OCI-LY3 (cell line): ENCODE results near the gene EGFLAM.

Experiments used
- H2AFZ ChIP-seq: fragments of 200-600, 300-600 bp; shearing (Covaris generic); 2 replicates; pipeline ENCODE4 v1.6.0; 2014; ENCODE audit warnings: antibody characterized with exemption, low read depth, low read length
- H3K27ac ChIP-seq: fragments of 200-600, 300-600 bp; sonication (generic); 2 replicates; pipeline ENCODE4 v1.5.1; 2014; ENCODE audit warnings: mild to moderate bottlenecking, low read length, moderate library complexity, mixed read lengths
- H3K27me3 ChIP-seq: fragments of 200-600, 300-600 bp; sonication (generic); 2 replicates; pipeline ENCODE4 v1.6.1; 2014; ENCODE audit warnings: low read depth, low read length, mixed read lengths
- H3K36me3 ChIP-seq: fragments of 200-600, 300-600 bp; sonication (generic); replicated peaks from 2 replicates; pipeline ENCODE3; 2014; ENCODE audit warnings: low read depth, low read length, mixed read lengths
- H3K4me1 ChIP-seq: fragments of 300-600, 200-600 bp; sonication (generic); 2 replicates; pipeline ENCODE4 v1.6.1; 2014; ENCODE audit warnings: low read length, mixed read lengths
- H3K4me2 ChIP-seq: fragments of 200-600, 300-600 bp; sonication (generic); 2 replicates; pipeline ENCODE4 v1.6.1; 2014; ENCODE audit warnings: low read length, mixed read lengths
- H3K4me3 ChIP-seq: fragments of 300-600, 200-600 bp; sonication (generic); 2 replicates; pipeline ENCODE4 v1.5.1; 2014; ENCODE audit warnings: antibody characterized with exemption, mild to moderate bottlenecking, low read length, moderate library complexity
- H3K79me2 ChIP-seq: fragments of 300-600, 200-600 bp; shearing (Covaris generic); 2 replicates; pipeline ENCODE4 v1.6.1; 2014; ENCODE audit warnings: mild to moderate bottlenecking, low read length, mixed read lengths
- H3K9ac ChIP-seq: fragments of 300-600, 200-600 bp; shearing (Covaris generic); 2 replicates; pipeline ENCODE4 v1.6.0; 2014; ENCODE audit warnings: mild to moderate bottlenecking, low read length, moderate library complexity
- H3K9me3 ChIP-seq: fragments of 200-600, 300-600 bp; shearing (Covaris generic); 2 replicates; pipeline ENCODE4 v1.6.1; 2014; ENCODE audit warnings: low read length, mixed read lengths; ENCODE audit not compliant: insufficient read depth
- H4K20me1 ChIP-seq: fragments of 200-600, 300-600 bp; sonication (generic); 2 replicates; pipeline ENCODE4 v1.6.1; 2016; ENCODE audit warnings: low read length, mixed read lengths; ENCODE audit not compliant: insufficient read depth
- EZH2phosphoT487 ChIP-seq: fragments of 200-600 bp; shearing (Covaris generic); IDR thresholded peaks from 2 replicates; pipeline ENCODE4 v1.6.1; 2018; ENCODE audit warnings: antibody characterized with exemption, mixed run types, low read depth
- TF ChIP-seq, protein P1 (sequence below): fragments of 200-600, 300-600 bp; sonication (generic); IDR thresholded peaks from 2 replicates; pipeline ENCODE4 v1.5.1; 2014; ENCODE audit warnings: antibody characterized with exemption, low read length, low read depth

The EGFLAM gene

DNA sequence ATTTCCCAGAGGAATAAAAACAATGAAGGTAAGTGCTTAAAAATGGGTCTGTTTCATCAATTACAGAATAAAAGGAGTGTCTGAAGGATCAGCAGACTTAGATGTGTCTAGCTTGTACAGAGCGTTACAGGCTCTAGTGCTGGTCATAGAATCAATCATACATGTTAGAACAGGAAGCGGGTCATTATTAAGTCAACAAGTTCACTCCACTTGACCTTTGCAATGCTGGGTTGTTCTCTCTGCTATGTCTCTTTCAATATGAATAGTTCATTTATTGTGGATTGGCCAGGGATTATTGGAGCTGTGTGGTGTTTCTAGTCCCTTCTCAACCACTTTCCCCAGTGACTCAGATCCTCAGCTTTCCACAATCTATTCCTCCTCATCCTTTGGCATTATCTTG is 20.7 kb upstream of the EGFLAM start:
- Histone ChIP-seq H3K4me3 (no peak overlapping the region), H3K27ac (no peak overlapping the region), H2AFZ (no peak overlapping the region), H3K4me2 (no peak overlapping the region), H3K79me2 (no peaks in the 10 kb centered on the region), H3K9ac (no peak overlapping the region), H3K36me3 (no peaks in the 10 kb centered on the region), H3K27me3 (no peaks in the 10 kb centered on the region), H4K20me1 (no peaks in the 10 kb centered on the region), H3K4me1 (no peaks in the 10 kb centered on the region), H3K9me3 (no peaks in the 10 kb centered on the region)
- TF ChIP-seq, protein P1, sequence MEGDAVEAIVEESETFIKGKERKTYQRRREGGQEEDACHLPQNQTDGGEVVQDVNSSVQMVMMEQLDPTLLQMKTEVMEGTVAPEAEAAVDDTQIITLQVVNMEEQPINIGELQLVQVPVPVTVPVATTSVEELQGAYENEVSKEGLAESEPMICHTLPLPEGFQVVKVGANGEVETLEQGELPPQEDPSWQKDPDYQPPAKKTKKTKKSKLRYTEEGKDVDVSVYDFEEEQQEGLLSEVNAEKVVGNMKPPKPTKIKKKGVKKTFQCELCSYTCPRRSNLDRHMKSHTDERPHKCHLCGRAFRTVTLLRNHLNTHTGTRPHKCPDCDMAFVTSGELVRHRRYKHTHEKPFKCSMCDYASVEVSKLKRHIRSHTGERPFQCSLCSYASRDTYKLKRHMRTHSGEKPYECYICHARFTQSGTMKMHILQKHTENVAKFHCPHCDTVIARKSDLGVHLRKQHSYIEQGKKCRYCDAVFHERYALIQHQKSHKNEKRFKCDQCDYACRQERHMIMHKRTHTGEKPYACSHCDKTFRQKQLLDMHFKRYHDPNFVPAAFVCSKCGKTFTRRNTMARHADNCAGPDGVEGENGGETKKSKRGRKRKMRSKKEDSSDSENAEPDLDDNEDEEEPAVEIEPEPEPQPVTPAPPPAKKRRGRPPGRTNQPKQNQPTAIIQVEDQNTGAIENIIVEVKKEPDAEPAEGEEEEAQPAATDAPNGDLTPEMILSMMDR: no peak
- TF ChIP-seq EZH2phosphoT487: no peak

DNA sequence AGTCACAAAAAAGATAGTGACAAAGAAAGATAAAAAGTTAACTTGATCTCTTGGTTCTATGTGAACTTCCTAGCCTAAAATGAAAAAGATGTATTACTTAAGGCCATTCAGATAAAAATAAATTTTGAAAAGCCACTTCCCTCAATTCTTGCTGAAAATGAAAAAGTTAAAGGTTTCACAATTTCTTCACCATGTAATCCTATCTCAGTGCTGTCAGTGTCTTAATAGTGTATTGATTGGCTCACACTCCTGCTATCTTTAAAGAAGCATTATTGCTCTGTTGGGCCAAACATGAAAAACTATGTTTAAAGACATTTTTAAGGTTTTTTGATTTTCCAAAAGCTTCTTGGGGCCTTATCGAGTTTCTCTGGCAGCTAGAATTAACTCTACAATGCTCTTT is 18.1 kb upstream of the EGFLAM start:
- no peaks in the 10 kb centered on the region for H3K36me3 ChIP-seq
- no peaks in the 10 kb centered on the region for H3K27me3 ChIP-seq
- H3K4me3 ChIP-seq: no peak overlapping the region
- H3K4me1 ChIP-seq: no peaks in the 10 kb centered on the region
- H3K9ac ChIP-seq: no peak overlapping the region
- no peaks in the 10 kb centered on the region for H3K79me2 ChIP-seq
- H3K4me2 ChIP-seq: no peak overlapping the region
- no peaks in the 10 kb centered on the region for H3K9me3 ChIP-seq
- no peak overlapping the region for H3K27ac ChIP-seq
- TF ChIP-seq, protein P1: no peak
- no peak for TF ChIP-seq EZH2phosphoT487
- H4K20me1 ChIP-seq: no peaks in the 10 kb centered on the region
- no peak overlapping the region for H2AFZ ChIP-seq

DNA sequence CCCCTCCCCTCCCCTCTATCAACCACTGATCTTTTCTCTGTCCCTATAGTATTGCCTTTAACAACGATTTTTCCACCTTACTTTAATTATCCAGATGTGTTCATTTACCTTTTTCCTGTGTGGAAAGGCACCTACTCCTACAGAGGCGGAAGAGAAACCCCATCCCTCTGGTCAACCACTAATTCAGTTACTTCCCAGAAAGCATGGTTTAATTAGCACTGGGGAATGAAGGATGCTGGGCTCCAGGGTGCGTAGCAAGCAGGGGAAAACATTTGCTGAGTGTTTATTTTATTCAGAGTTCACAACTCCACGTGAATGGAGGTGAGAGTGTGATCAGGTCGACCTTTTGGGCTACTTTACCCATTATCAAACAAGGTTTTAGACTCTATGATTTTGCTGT is 16.7 kb upstream of the EGFLAM start:
- Histone ChIP-seq H3K4me1 (no peaks in the 10 kb centered on the region), H3K4me3 (no peak overlapping the region), H3K9me3 (no peaks in the 10 kb centered on the region), H3K4me2 (no peak overlapping the region), H3K9ac (no peak overlapping the region), H3K79me2 (no peaks in the 10 kb centered on the region), H4K20me1 (no peaks in the 10 kb centered on the region), H2AFZ (no peak overlapping the region), H3K36me3 (no peaks in the 10 kb centered on the region), H3K27me3 (no peaks in the 10 kb centered on the region), H3K27ac (no peak overlapping the region)
- TF ChIP-seq, protein P1: no peak
- TF ChIP-seq EZH2phosphoT487: no peak

DNA sequence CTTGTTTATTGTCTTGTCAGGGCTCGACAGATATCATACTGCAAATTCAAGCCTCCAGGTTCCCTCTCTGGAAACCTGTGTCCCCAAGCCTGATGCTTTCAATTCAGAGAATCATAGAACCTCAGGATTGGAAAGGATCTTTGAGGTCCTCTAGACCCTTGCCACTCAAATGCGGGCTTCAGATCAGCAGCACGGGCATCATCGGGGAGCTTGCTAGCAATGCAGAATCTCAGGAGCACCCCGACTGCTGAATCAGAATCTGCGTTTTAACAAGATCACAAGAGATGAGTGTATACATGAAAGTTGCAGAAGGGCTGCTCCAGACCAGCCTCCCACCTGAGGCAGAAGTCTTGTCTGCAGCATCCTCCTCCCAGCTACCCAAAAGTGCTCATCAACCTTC is 13.1 kb upstream of the EGFLAM start:
- no peaks in the 10 kb centered on the region for H3K36me3 ChIP-seq
- no peaks in the 10 kb centered on the region for H3K79me2 ChIP-seq
- no peaks in the 10 kb centered on the region for H3K4me1 ChIP-seq
- no peaks in the 10 kb centered on the region for H3K9me3 ChIP-seq
- H2AFZ ChIP-seq: no peak overlapping the region
- TF ChIP-seq, protein P1: no peak
- no peak for TF ChIP-seq EZH2phosphoT487
- H3K4me2 ChIP-seq: no peak overlapping the region
- no peaks in the 10 kb centered on the region for H4K20me1 ChIP-seq
- no peak overlapping the region for H3K27ac ChIP-seq
- no peak overlapping the region for H3K9ac ChIP-seq
- H3K27me3 ChIP-seq: no peaks in the 10 kb centered on the region
- no peak overlapping the region for H3K4me3 ChIP-seq
